ENCODE measurements around the gene TNK2. TPM values are rescaled to one million over a fixed set of nuclear protein-coding genes. Genes with fewer than 3 reads are reported as not detected.
"Not testable (repeated sequence)": the region's sequence is repeated elsewhere in the genome, so short reads cannot be mapped to it uniquely, and the experiment has no call there.

TNK2 gene
- total and polyA plus RNA-seq, 9 donors: 25.6 to 135 (median 103) TPM

DNA sequence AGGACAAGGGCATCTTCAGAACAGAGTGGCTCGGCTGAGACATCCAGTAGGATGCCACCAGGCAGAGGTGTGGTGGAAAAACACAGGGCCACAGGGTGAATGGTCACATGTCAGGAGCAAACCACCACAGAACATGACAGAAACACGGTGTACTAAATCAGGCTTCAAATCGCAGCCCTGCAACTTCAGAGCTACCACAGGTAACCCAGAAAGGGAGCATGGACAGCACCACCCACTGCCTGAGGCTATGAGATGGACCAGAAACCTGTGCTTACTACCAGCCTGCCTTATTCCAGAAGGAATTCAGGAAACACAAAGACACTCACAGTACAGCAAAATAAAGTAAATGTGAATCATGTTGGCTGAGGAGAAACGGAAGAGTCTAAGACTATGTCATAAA lies 41.8 kb upstream of the TNK2 start:
- H3K36me3 ChIP-seq (ENCODE audit: control insufficient read depth, insufficient read depth, low read length); H3K27ac ChIP-seq (ENCODE audit: low read length); H3K4me3 ChIP-seq (ENCODE audit: low read length); H3K27me3 ChIP-seq (ENCODE audit: control insufficient read depth, insufficient read depth, low read length); H3K4me1 ChIP-seq (ENCODE audit: control insufficient read depth, insufficient read depth, low read length); DNase-seq; H3K9me3 ChIP-seq (replicated peaks; ENCODE audit: control insufficient read depth, low read depth, low read length): not testable (repeated sequence)
- WGBS (ENCODE audit: insufficient coverage): 90% methylated on average over 2 of the region's 4 CpGs

DNA sequence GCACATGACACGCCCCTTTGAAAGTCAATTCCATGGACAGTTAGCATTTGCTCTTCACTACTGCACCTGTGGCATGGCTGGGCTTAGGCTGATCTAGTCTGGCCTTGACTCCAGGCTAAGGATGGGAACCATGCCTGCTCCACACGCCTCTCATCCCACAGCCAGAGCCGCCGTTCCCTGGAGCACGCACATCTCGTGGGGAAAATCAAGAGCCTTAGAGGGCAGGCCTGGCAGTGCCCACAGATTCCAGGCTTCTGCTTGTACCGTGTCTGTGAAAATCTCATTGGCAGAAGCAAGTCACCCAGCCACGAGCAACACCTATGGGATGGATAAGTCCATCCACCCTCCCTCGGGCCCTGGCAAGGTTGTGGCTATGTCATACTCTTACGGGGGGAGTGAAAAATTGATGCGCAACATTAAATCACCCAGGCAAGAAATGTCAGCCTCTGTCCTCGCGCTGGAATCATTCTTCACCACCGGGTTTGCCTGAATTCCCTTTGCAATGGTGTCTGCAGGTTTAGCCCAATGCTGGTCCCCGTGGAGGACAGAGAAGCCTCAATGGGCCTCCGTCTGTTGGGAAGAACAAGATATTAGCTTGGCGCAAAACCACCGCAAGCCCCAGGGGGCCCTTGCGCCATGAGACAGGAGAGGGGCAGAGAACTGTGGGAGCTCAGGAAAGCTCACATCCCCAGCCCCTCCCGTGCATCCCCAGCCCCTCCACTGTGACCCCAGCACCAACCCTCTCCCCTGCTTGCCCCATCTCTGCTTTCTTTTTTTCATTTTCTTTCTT lies 38.8 kb upstream of the TNK2 start:
- H3K4me1 ChIP-seq (ENCODE audit: control insufficient read depth, insufficient read depth, low read length); H3K27me3 ChIP-seq (ENCODE audit: control insufficient read depth, insufficient read depth, low read length); H3K9me3 ChIP-seq (replicated peaks; ENCODE audit: control insufficient read depth, low read depth, low read length); H3K4me3 ChIP-seq (ENCODE audit: low read length); H3K27ac ChIP-seq (ENCODE audit: low read length); DNase-seq; H3K36me3 ChIP-seq (ENCODE audit: control insufficient read depth, insufficient read depth, low read length): not testable (repeated sequence)
- 92% methylated on average over 12 of the region's 20 CpGs for WGBS (ENCODE audit: insufficient coverage)

DNA sequence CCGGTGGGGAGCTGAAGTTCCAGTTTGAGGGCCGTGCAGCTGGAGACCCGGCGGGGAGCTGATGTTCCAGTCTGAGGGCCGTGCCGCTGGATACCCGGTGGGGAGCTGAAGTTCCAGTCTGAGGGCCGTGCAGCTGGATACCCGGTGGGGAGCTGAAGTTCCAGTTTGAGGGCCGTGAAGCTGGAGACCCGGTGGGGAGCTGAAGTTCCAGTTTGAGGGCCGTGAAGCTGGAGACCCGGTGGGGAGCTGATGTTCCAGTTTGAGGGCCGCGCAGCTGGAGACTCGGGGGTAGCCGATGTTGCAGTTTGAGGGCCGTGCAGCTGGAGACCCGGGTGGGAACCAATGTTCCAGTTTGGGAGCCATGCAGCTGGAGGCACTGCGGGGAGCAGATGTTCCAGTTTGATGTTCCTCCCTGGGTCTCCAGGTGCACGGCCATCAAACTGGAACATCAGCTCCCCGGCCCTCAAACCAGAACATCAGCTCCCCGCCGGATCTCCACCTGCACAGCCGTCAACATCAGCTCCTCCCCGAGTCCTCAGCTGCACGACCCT lies 33.0 kb upstream of the TNK2 start:
- not testable (repeated sequence) for DNase-seq; H3K27me3 ChIP-seq (ENCODE audit: control insufficient read depth, insufficient read depth, low read length); H3K4me3 ChIP-seq (ENCODE audit: low read length); H3K9me3 ChIP-seq (replicated peaks; ENCODE audit: control insufficient read depth, low read depth, low read length); H3K4me1 ChIP-seq (ENCODE audit: control insufficient read depth, insufficient read depth, low read length); H3K27ac ChIP-seq (ENCODE audit: low read length); H3K36me3 ChIP-seq (ENCODE audit: control insufficient read depth, insufficient read depth, low read length)
- WGBS (ENCODE audit: insufficient coverage): 93% methylated on average over 16 of the region's 27 CpGs

DNA sequence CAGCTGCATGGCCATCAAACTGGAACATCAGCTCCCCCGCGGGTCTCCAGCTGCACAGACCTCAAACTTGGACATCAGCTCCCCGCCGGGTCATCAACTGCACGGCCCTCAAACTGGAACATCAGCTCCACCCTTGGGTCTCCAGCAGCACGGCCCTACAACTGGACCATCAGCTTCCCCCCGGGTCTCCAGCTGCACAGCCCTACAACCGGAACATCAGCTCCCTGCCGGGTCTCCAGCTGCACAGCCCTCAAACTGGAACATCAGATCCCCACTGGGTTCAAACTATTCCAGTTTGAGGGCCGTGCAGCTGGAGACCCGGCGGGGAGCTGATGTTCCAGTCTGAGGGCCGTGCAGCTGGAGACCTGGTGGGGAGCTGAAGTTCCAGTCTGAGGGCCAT lies 32.5 kb upstream of the TNK2 start:
- not testable (repeated sequence) for DNase-seq; H3K4me3 ChIP-seq (ENCODE audit: low read length); H3K27ac ChIP-seq (ENCODE audit: low read length); H3K27me3 ChIP-seq (ENCODE audit: control insufficient read depth, insufficient read depth, low read length); H3K36me3 ChIP-seq (ENCODE audit: control insufficient read depth, insufficient read depth, low read length); H3K9me3 ChIP-seq (replicated peaks; ENCODE audit: control insufficient read depth, low read depth, low read length); H3K4me1 ChIP-seq (ENCODE audit: control insufficient read depth, insufficient read depth, low read length)
- WGBS (ENCODE audit: insufficient coverage): 82% methylated on average over 13 of the region's 13 CpGs

DNA sequence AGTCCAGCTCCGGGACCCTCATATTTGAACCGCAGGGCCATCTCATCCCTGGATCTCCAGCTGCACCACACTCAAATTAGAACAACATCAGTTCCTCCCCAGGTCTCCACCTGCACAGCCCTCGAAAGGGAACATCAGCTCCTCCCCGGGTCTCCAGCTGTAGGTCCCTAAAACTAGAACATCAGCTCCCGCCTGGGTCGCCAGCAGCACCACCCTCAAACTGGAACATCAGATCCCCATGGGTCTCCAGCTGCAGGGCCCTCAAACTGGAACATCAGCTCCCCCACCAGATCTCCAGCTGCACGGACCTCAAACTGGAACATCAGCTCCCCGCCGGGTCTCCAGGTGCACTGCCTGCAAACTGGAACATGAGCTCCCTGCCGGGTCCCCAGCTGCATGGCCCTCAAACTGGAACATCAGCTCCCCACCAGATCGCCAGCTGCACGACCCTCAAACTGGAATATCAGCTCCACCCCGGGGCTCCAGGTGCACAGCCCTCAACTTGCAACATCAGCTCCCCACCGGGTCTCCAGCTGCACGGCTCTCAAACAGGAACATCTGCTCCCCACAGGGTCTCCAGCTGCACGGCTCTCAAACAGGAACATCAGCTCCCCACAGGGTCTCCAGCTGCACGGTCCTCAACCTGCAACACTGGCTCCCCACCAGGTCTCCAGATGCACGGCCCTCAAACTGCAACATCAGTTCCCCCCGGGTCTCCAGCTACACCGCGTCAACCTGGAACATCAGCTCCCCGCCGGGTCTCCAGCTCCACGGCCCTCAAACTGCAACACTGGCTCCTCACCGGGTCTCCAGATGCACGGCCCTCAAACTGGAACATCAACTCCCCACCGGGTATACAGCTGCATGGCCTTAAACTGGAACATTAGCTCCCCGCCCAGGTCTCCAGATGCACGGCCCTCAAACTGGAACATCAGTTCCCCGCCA lies 31.4 kb upstream of the TNK2 start:
- H3K9me3 ChIP-seq (replicated peaks; ENCODE audit: control insufficient read depth, low read depth, low read length); H3K27me3 ChIP-seq (ENCODE audit: control insufficient read depth, insufficient read depth, low read length); H3K36me3 ChIP-seq (ENCODE audit: control insufficient read depth, insufficient read depth, low read length); H3K4me1 ChIP-seq (ENCODE audit: control insufficient read depth, insufficient read depth, low read length); H3K4me3 ChIP-seq (ENCODE audit: low read length); H3K27ac ChIP-seq (ENCODE audit: low read length); DNase-seq: not testable (repeated sequence)
- 89% methylated on average over 28 of the region's 30 CpGs for WGBS (ENCODE audit: insufficient coverage)

DNA sequence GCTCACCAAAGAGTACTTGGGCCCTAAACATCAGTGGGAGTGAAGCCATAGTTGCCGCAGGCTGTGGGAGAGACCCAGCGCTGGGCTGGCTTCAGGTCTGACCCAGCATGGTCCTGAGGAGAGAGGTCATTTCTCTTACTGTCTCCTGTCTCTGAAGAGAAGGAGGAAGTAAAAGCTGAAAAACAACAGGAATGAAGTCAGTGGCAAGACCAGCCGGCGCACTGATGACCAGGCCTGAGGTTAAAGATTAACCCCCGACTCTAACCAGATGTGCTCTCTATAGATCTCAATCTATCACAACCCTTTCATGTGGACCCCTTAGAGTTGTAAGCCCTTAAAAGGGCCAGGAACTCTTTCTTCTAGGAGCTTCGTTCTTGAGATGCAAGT lies 24.7 kb upstream of the TNK2 start:
- not testable (repeated sequence) for DNase-seq; H3K4me3 ChIP-seq (ENCODE audit: low read length); H3K9me3 ChIP-seq (replicated peaks; ENCODE audit: control insufficient read depth, low read depth, low read length); H3K36me3 ChIP-seq (ENCODE audit: control insufficient read depth, insufficient read depth, low read length); H3K27me3 ChIP-seq (ENCODE audit: control insufficient read depth, insufficient read depth, low read length); H3K27ac ChIP-seq (ENCODE audit: low read length); H3K4me1 ChIP-seq (ENCODE audit: control insufficient read depth, insufficient read depth, low read length)
- WGBS (ENCODE audit: insufficient coverage): 92% methylated on average over 4 of the region's 6 CpGs

DNA sequence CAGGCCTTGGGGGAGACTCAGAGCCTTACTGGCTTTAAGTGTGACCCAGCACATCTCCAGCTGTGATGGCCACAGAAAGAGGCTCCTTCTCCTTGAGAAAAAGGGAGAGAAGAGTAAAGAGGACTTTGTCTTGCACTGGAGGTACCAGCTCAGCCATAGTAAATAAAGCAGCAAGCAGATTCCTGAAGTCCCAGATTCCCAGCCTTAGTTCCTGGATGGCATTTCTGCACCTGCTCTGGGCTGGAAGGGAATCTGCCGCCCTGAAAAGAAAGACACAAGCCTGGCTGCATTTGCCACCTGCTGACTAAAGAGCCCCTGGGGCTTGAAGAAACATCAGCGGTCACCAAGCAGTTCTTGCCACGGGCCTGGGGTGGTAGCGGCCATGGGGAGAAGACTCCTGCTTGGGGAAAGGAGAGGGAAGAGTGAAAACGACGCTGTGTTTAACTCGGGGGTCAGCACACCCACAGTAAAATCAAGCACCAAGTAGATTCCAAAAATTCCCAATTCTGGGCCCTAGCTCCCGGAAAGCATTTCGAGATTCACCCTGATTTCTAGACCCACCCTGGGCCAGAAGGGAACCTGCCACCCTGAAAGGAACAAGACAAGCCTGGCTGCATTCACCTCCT lies 24.2 kb upstream of the TNK2 start:
- no peak for DNase-seq
- 87% methylated on average over 6 of the region's 9 CpGs for WGBS (ENCODE audit: insufficient coverage)

DNA sequence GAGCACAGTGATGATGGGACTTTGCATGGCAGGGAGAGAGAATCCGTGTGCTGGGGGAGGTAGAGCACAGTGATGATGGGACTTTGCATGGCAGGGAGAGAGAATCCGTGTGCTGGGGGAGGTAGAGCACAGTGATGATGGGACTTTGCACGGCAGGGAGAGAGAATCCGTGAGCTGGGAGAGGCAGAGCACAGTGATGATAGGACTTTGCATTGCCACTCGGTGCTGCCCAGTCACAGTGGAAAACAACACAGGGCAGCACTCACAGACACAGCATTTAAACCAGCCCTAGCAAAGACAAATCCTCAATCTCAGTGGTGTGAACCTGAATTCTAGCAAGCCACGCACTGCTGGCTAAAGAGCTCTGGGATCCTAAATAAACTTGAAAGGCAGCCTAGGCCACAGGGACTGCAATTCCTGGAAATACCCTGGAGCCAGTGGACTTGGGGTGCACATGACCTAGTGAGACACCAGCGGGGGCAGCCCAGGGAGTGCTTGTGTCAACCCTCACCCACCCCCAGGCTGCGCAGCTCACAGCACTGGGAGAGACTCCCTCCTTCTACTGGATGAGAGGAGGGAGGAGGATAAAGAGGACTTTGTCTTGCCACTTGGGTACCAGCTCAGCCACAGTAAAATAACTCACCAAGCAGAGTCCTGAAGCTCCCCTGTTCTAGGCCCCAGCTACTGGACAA lies 23.4 kb upstream of the TNK2 start:
- 70% methylated on average over 3 of the region's 8 CpGs for whole genome bisulfite sequencing (ENCODE audit: insufficient coverage)
- H3K4me1 ChIP-seq (ENCODE audit: control insufficient read depth, insufficient read depth, low read length): peaks cover 3% of the 10 kb centered on the region
- no peaks in the 10 kb centered on the region for H3K27me3 ChIP-seq (ENCODE audit: control insufficient read depth, insufficient read depth, low read length)
- no peaks in the 10 kb centered on the region for H3K36me3 ChIP-seq (ENCODE audit: control insufficient read depth, insufficient read depth, low read length)
- H3K9me3 ChIP-seq (replicated peaks; ENCODE audit: control insufficient read depth, low read depth, low read length): no peaks in the 10 kb centered on the region
- H3K4me3 ChIP-seq (ENCODE audit: low read length): no peak overlapping the region
- H3K27ac ChIP-seq (ENCODE audit: low read length): no peak overlapping the region
- no peak for DNase-seq

More for the DNA sequence above, 24.2 kb upstream of the TNK2 start:
- H3K27ac ChIP-seq (ENCODE audit: low read length): no peak overlapping the region
- H3K36me3 ChIP-seq (ENCODE audit: control insufficient read depth, insufficient read depth, low read length): no peaks in the 10 kb centered on the region
- H3K4me3 ChIP-seq (ENCODE audit: low read length): no peak overlapping the region
- H3K27me3 ChIP-seq (ENCODE audit: control insufficient read depth, insufficient read depth, low read length): no peaks in the 10 kb centered on the region
- no peaks in the 10 kb centered on the region for H3K9me3 ChIP-seq (replicated peaks; ENCODE audit: control insufficient read depth, low read depth, low read length)
- H3K4me1 ChIP-seq (ENCODE audit: control insufficient read depth, insufficient read depth, low read length): peaks cover 3% of the 10 kb centered on the region

DNA sequence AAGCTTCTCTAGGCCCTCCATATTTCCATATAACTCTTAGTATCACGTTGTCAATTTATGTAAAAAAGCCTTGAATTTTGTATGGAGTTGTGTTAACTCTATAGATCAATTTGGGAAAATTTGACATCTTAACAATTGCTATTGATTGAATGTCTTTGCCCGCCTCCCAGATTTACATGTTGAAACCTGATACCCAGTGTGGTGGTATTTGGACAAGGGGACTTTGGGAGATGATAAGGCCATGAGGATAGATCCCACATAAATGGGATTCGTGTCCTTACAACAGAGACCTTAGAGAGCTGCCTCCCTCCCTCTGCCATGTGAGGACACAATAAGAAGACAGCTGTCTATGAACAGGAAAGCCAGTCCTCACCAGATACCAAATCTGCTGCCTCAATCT lies 21.1 kb upstream of the TNK2 start:
- WGBS (ENCODE audit: insufficient coverage): 60% methylated on average over 1 of the region's 3 CpGs
- peaks cover 3% of the 10 kb centered on the region for H3K4me1 ChIP-seq (ENCODE audit: control insufficient read depth, insufficient read depth, low read length)
- no peaks in the 10 kb centered on the region for H3K36me3 ChIP-seq (ENCODE audit: control insufficient read depth, insufficient read depth, low read length)
- DNase-seq: no peak
- H3K9me3 ChIP-seq (replicated peaks; ENCODE audit: control insufficient read depth, low read depth, low read length): no peaks in the 10 kb centered on the region
- no peaks in the 10 kb centered on the region for H3K27me3 ChIP-seq (ENCODE audit: control insufficient read depth, insufficient read depth, low read length)
- H3K4me3 ChIP-seq (ENCODE audit: low read length): no peak overlapping the region
- H3K27ac ChIP-seq (ENCODE audit: low read length): no peak overlapping the region
